ENCODE data around the gene KCNH1.

GRCh38 chr1:210731597-210731996 is 402.4 kb downstream of the KCNH1 start:
- TF ChIP-seq EZH2 (IDR thresholded peaks at IDR 0.05; ENCODE audit: insufficient read depth, poor library complexity, severe bottlenecking) = no peak
- TF ChIP-seq EZH2phosphoT487 (IDR thresholded peaks at IDR 0.05; ENCODE audit: insufficient read depth, low read depth) = no peak

Data from GM23248 (cell line).